ENCODE measurements around the gene SSTR3.
A peak's percentile ranks its signal among the peaks of the same experiment; 100 is the strongest.

SSTR3 gene

GRCh38 chr22:37199103-37199759 is 13.0 kb downstream of the SSTR3 start:
- ChIA-PET CTCF (interaction anchor here (0.9 to 5.4 kb wide), 26 partner anchors 10 to 153 kb away, joined by 3 to 39 read pairs (median 4); partner anchors contain the start of genes C1QTNF6 and RAC2), POLR2A (interaction anchor here (1.0 kb wide), 1 partner anchor 43 kb away, joined by 4 read pairs; no protein-coding TSS in a partner anchor)
- no peaks in the 10 kb centered on the region for H3K9me3 ChIP-seq (ENCODE audit: control extremely low read depth in 1 of 5, control insufficient read depth in 4 of 5, insufficient read depth in 2 of 5, low read depth in 1 of 5, low read length in 4 of 5)
- H3K4me3 ChIP-seq (ENCODE audit: control insufficient read depth in 1 of 7, extremely low read depth in 1 of 7, insufficient read depth in 4 of 7, low read depth in 2 of 7, low read length in 6 of 7), result peak overlapping the region; percentile 48 to 82 (median 61)
- WGBS (ENCODE audit: insufficient coverage), result under 1% methylated on average over 56 of the region's 58 CpGs
- H3K36me3 ChIP-seq (ENCODE audit: control insufficient read depth in 4 of 4, insufficient read depth in 4 of 4, low read length in 3 of 4), result no peaks in the 10 kb centered on the region
- no peaks in the 10 kb centered on the region for H3K27me3 ChIP-seq (replicated peaks in 2 of 5; ENCODE audit: control insufficient read depth in 4 of 5, insufficient read depth in 5 of 5, low read length in 4 of 5)
- H3K27ac ChIP-seq (ENCODE audit: insufficient read depth in 1 of 2, low read depth in 1 of 2, low read length in 2 of 2, poor library complexity in 1 of 2, severe bottlenecking in 2 of 2), result peak overlapping the region; percentile 78 to 81
- peaks cover 3 to 31% (median 19%) of the 10 kb centered on the region in 4 experiments for H3K4me1 ChIP-seq (ENCODE audit: control extremely low read depth in 1 of 4, control insufficient read depth in 4 of 4, insufficient read depth in 4 of 4, low read length in 3 of 4)
- DNase-seq, result peak; percentile 98 to 99 (median 99)

DNA sequence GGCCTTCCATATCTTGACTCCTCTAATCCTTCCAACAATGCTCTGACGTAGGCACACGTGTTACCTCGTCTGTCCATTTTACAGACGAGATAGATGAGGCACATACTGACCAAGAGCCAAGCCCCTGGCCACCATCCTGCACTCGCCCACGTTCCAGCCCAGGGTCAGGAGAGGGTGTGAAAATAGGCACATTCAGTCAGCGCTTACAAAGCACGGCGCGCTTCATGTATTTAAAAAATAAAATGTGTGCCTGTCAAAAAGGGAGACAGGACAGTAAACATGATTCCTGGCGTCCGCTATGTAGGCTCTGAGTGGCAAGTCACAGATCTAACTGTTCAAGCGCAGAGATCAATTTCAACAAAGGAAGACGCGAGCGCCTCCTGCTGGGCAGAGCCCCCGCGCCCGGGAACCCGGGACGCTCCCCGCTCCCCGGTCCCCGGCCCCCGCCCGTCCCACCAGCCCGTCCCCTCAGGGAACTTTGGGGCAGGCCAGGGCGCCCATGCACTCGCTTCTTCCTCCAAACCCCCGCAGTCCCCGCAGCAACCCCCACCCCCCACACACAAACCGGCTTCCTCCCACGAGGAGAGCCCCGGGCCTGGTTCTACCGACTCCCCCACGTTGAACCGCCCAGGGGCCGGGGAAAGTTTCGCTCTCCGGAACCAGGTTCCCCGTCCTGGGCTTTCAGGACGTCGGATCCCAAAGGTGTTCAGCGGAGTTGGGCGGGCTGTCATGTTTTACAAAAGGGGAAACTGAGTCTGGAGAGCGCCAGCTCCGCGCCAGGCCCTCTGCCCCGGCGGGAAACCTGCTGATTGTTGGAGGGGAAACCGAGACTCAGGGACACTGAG is 13.8 kb downstream of the SSTR3 start:
- no peaks in the 10 kb centered on the region for H3K27me3 ChIP-seq (replicated peaks in 2 of 5; ENCODE audit: control insufficient read depth in 4 of 5, insufficient read depth in 5 of 5, low read length in 4 of 5)
- peak; percentile 72 to 82 (median 80) for DNase-seq
- H3K4me1 ChIP-seq (ENCODE audit: control extremely low read depth in 1 of 4, control insufficient read depth in 4 of 4, insufficient read depth in 4 of 4, low read length in 3 of 4), result peaks cover 3 to 39% (median 19%) of the 10 kb centered on the region in 4 experiments
- 3% methylated on average over 38 of the region's 51 CpGs for WGBS (ENCODE audit: insufficient coverage)
- ChIA-PET CTCF (interaction anchor here (0.9 to 5.4 kb wide), 36 partner anchors 10 to 151 kb away, joined by 3 to 39 read pairs (median 4); partner anchors contain the start of genes C1QTNF6 and RAC2), POLR2A (interaction anchor here (1.0 kb wide), 1 partner anchor 44 kb away, joined by 4 read pairs; no protein-coding TSS in a partner anchor)
- H3K4me3 ChIP-seq (ENCODE audit: control insufficient read depth in 1 of 7, extremely low read depth in 1 of 7, insufficient read depth in 4 of 7, low read depth in 2 of 7, low read length in 6 of 7), result peak overlapping the region; percentile 48 to 82 (median 61)
- H3K36me3 ChIP-seq (ENCODE audit: control insufficient read depth in 4 of 4, insufficient read depth in 4 of 4, low read length in 3 of 4), result no peaks in the 10 kb centered on the region
- no peaks in the 10 kb centered on the region for H3K9me3 ChIP-seq (ENCODE audit: control extremely low read depth in 1 of 5, control insufficient read depth in 4 of 5, insufficient read depth in 2 of 5, low read depth in 1 of 5, low read length in 4 of 5)
- peak overlapping the region; percentile 78 to 81 for H3K27ac ChIP-seq (ENCODE audit: insufficient read depth in 1 of 2, low read depth in 1 of 2, low read length in 2 of 2, poor library complexity in 1 of 2, severe bottlenecking in 2 of 2)

DNA sequence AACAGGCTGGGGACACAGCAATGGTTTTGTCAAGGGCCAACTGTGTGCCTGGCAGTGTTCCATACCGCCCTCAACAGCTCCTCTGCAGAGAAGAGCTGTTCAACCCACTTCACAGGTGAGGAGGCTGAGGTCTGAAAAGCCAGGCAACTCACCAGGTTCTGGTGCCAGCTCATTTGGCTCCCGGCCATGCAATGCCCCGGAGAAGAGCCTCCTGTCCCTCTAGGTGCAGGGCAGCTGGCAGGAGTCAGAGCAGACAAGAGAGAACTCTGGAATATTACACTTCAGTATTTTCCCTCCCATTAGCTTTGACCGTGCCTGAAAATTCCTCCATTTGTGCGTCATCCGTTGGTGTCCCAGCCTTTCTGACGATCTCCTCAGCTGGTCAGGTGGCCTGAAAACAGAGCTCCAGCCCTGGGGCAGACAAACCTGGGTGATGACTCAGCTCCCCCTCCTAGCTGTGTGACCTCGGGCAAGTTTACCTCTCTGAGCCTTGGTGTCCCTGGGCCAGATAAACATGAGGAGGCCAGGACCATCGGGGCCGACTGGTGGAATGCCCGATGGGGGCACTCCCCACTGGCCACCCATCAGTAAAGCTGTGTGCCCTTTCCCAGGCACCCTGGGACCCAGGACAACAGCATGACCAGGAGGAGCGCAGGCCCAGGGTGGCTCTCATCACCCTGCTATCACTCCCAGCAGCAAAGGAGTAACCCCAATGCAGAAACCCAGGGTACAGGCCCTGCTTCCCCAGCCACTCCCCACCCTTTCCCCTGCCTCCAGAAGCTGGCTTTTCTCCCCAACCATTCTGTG is 14.6 kb downstream of the SSTR3 start:
- 91% methylated on average over 11 of the region's 12 CpGs for WGBS (ENCODE audit: insufficient coverage)
- POLR2A ChIA-PET, result no interaction called here
- no peaks in the 10 kb centered on the region for H3K36me3 ChIP-seq (ENCODE audit: control insufficient read depth in 4 of 4, insufficient read depth in 4 of 4, low read length in 3 of 4)
- H3K27ac ChIP-seq (ENCODE audit: insufficient read depth in 1 of 2, low read depth in 1 of 2, low read length in 2 of 2, poor library complexity in 1 of 2, severe bottlenecking in 2 of 2), result peak overlapping the region in 1 of 2 experiments; percentile 81
- peak overlapping the region in 6 of 7 experiments; percentile 39 to 82 (median 58) for H3K4me3 ChIP-seq (ENCODE audit: control insufficient read depth in 1 of 7, extremely low read depth in 1 of 7, insufficient read depth in 4 of 7, low read depth in 2 of 7, low read length in 6 of 7)
- H3K9me3 ChIP-seq (ENCODE audit: control extremely low read depth in 1 of 5, control insufficient read depth in 4 of 5, insufficient read depth in 2 of 5, low read depth in 1 of 5, low read length in 4 of 5), result peaks cover 0 to 4% (median 0%) of the 10 kb centered on the region in 5 experiments
- H3K27me3 ChIP-seq (replicated peaks in 2 of 5; ENCODE audit: control insufficient read depth in 4 of 5, insufficient read depth in 5 of 5, low read length in 4 of 5), result no peaks in the 10 kb centered on the region
- no peak for DNase-seq
- CTCF ChIA-PET, result interaction anchor here (0.7 to 5.4 kb wide), 16 partner anchors 8 to 121 kb away, joined by 3 to 39 read pairs (median 4); partner anchors contain the start of genes C1QTNF6 and RAC2
- H3K4me1 ChIP-seq (ENCODE audit: control extremely low read depth in 1 of 4, control insufficient read depth in 4 of 4, insufficient read depth in 4 of 4, low read length in 3 of 4), result peaks cover 3 to 47% (median 19%) of the 10 kb centered on the region in 4 experiments

GRCh38 chr22:37196539-37197450 is 15.5 kb downstream of the SSTR3 start:
- no peak overlapping the region for H3K4me3 ChIP-seq (ENCODE audit: control insufficient read depth in 1 of 7, extremely low read depth in 1 of 7, insufficient read depth in 4 of 7, low read depth in 2 of 7, low read length in 6 of 7)
- H3K27ac ChIP-seq (ENCODE audit: insufficient read depth in 1 of 2, low read depth in 1 of 2, low read length in 2 of 2, poor library complexity in 1 of 2, severe bottlenecking in 2 of 2), result no peak overlapping the region
- POLR2A ChIA-PET, result no interaction called here
- CTCF ChIA-PET, result interaction anchor here (0.7 to 5.4 kb wide), 15 partner anchors 9 to 120 kb away, joined by 3 to 39 read pairs (median 4); partner anchors contain the start of genes C1QTNF6 and RAC2
- 95% methylated on average over 9 of the region's 14 CpGs for WGBS (ENCODE audit: insufficient coverage)
- H3K4me1 ChIP-seq (ENCODE audit: control extremely low read depth in 1 of 4, control insufficient read depth in 4 of 4, insufficient read depth in 4 of 4, low read length in 3 of 4), result peaks cover 3 to 42% (median 19%) of the 10 kb centered on the region in 4 experiments
- H3K27me3 ChIP-seq (replicated peaks in 2 of 5; ENCODE audit: control insufficient read depth in 4 of 5, insufficient read depth in 5 of 5, low read length in 4 of 5), result no peaks in the 10 kb centered on the region
- H3K9me3 ChIP-seq (ENCODE audit: control extremely low read depth in 1 of 5, control insufficient read depth in 4 of 5, insufficient read depth in 2 of 5, low read depth in 1 of 5, low read length in 4 of 5), result peaks cover 0 to 4% (median 0%) of the 10 kb centered on the region in 5 experiments
- DNase-seq, result no peak
- H3K36me3 ChIP-seq (ENCODE audit: control insufficient read depth in 4 of 4, insufficient read depth in 4 of 4, low read length in 3 of 4), result no peaks in the 10 kb centered on the region

DNA sequence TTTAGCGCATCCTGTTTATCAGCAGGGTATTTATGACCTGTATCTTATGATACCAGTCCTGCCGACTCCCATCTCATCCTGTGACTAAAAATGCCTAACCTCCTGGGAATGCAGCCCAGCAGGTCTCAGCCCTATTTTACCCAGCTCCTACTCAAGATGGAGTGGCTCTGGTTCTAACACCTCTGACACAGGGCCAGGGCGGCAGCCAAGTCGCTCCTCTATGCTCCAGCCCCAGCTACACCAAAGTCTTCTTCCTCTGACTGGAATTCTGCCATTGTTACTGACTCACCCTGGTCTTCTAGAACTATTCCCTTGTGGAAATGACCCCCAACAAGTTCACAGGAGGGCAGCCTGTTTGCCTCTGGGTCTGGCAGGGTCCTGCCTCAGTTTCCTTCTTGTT is 16.4 kb downstream of the SSTR3 start:
- Histone ChIP-seq H3K4me1 (ENCODE audit: control extremely low read depth in 1 of 4, control insufficient read depth in 4 of 4, insufficient read depth in 4 of 4, low read length in 3 of 4) (peaks cover 3 to 41% (median 19%) of the 10 kb centered on the region in 4 experiments), H3K9me3 (ENCODE audit: control extremely low read depth in 1 of 5, control insufficient read depth in 4 of 5, insufficient read depth in 2 of 5, low read depth in 1 of 5, low read length in 4 of 5) (peaks cover 0 to 4% (median 0%) of the 10 kb centered on the region in 5 experiments), H3K27me3 (replicated peaks in 2 of 5; ENCODE audit: control insufficient read depth in 4 of 5, insufficient read depth in 5 of 5, low read length in 4 of 5) (no peaks in the 10 kb centered on the region), H3K4me3 (ENCODE audit: control insufficient read depth in 1 of 7, extremely low read depth in 1 of 7, insufficient read depth in 4 of 7, low read depth in 2 of 7, low read length in 6 of 7) (no peak overlapping the region), H3K36me3 (ENCODE audit: control insufficient read depth in 4 of 4, insufficient read depth in 4 of 4, low read length in 3 of 4) (no peaks in the 10 kb centered on the region), H3K27ac (ENCODE audit: insufficient read depth in 1 of 2, low read depth in 1 of 2, low read length in 2 of 2, poor library complexity in 1 of 2, severe bottlenecking in 2 of 2) (no peak overlapping the region)
- ChIA-PET CTCF (interaction anchor here (2.2 kb wide), 1 partner anchor 8 kb away, joined by 8 read pairs; the partner anchor contains the start of gene C1QTNF6), POLR2A (no interaction called here)
- 98% methylated on average over 4 of the region's 4 CpGs for WGBS (ENCODE audit: insufficient coverage)
- DNase-seq, result no peak

DNA sequence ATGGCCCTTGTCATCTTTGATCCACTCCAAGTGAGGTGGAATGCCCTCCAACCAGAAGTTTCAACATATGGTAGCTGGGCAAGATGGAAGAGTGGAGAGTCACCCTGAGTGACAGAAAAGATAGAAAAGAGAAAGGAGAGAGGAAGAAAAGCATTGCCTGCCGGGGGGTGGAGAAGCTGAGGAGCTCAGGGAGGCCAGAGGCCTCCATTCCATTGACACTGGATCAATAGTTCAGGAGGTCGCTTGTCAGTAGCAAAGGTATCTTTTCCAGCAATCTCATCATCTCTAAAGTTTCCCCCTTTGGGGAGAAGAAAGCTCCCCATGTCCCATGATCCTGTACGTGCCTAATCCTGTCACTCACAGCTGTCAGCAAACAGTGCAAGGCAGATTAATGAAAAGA is 17.5 kb downstream of the SSTR3 start:
- 100% methylated on average over 2 of the region's 3 CpGs for WGBS (ENCODE audit: insufficient coverage)
- Histone ChIP-seq H3K27ac (ENCODE audit: insufficient read depth in 1 of 2, low read depth in 1 of 2, low read length in 2 of 2, poor library complexity in 1 of 2, severe bottlenecking in 2 of 2) (no peak overlapping the region), H3K36me3 (ENCODE audit: control insufficient read depth in 4 of 4, insufficient read depth in 4 of 4, low read length in 3 of 4) (no peaks in the 10 kb centered on the region), H3K9me3 (ENCODE audit: control extremely low read depth in 1 of 5, control insufficient read depth in 4 of 5, insufficient read depth in 2 of 5, low read depth in 1 of 5, low read length in 4 of 5) (peaks cover 0 to 4% (median 0%) of the 10 kb centered on the region in 5 experiments), H3K27me3 (replicated peaks in 2 of 5; ENCODE audit: control insufficient read depth in 4 of 5, insufficient read depth in 5 of 5, low read length in 4 of 5) (no peaks in the 10 kb centered on the region), H3K4me1 (ENCODE audit: control extremely low read depth in 1 of 4, control insufficient read depth in 4 of 4, insufficient read depth in 4 of 4, low read length in 3 of 4) (peaks cover 3 to 36% (median 16%) of the 10 kb centered on the region in 4 experiments), H3K4me3 (ENCODE audit: control insufficient read depth in 1 of 7, extremely low read depth in 1 of 7, insufficient read depth in 4 of 7, low read depth in 2 of 7, low read length in 6 of 7) (no peak overlapping the region)
- ChIA-PET CTCF (interaction anchor here (5.7 kb wide), 1 partner anchor 28 kb away, joined by 25 read pairs; no protein-coding TSS in a partner anchor), POLR2A (no interaction called here)
- DNase-seq, result no peak

All from common myeloid progenitor, CD34-positive (primary cell).